GM19238 (cell line): ENCODE measurements around the gene GPR183.

Experiments used
- DNase-seq: peaks from one replicate; pipeline ENCODE4 v3.0.0; 2011; ENCODE audit warnings: low spot score; ENCODE audit not compliant: insufficient read length

GPR183 gene

DNA sequence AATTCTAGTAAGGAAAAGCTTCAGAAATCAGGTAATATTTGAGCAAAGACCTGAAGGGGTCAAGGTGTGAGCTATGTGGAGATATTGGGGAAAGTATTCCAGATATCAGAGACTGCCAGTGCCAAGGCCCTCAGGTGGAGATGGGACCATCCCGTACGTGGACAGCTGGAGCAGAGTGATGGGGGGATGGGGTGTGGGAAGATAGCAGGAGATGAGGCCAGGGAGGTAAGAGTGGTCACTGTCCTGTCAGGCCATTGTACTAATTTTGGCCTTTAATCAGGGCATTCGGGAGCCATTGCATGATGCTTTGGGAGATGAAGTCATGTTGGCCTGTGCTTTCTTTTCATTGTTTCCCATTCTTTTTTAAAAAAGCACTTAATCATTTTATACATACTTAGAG lies 36.0 kb downstream of the GPR183 start:
- DNase-seq, result no peak

DNA sequence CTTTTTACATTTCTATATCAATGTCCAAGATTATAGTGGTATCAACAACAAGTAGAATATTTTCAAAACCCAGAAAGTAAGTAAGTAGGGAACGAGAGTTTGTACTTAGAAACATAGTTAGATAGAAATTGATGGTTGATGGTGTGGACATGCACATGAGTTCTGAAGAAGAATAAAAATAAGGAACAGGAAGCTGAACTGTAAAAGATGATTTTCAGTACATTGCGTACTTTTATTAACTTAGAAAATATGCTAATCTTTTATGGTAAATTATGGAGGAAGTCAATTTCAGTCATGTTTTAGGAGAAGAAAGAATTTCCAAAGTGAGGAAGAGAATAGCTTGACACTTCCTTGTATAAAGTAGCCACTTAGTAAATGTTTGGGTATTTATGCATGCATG lies 36.7 kb downstream of the GPR183 start:
- DNase-seq, result no peak

DNA sequence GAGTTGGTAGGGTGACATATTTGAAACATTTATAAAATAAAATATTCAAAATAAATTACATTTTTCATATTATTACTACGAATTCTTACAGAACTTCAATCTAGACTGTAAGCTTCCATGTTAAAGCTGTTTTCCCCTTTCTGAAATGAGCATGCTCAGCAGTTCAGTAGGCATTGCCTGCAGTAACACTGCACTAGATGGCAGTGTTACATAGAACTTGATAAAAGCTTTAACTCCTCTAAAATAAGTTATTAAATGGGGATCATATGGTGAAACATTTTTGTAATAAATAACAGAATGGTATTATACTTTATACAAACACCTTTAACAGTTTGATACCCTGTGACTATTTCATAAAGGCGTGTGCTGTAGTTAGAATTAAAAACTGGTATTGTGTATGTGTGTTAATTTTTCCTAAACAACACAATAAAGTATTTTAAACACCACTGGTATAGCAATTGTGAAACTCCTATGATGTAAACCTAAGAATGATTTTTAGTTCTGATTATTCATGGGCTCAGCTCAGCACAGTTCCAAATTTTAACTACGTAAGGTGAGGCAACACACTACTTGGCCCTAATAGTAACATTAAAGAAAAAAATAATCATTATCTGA lies 37.5 kb downstream of the GPR183 start:
- no peak for DNase-seq

GRCh38 chr13:99268822-99269221 lies 38.4 kb downstream of the GPR183 start:
- no peak for DNase-seq

DNA sequence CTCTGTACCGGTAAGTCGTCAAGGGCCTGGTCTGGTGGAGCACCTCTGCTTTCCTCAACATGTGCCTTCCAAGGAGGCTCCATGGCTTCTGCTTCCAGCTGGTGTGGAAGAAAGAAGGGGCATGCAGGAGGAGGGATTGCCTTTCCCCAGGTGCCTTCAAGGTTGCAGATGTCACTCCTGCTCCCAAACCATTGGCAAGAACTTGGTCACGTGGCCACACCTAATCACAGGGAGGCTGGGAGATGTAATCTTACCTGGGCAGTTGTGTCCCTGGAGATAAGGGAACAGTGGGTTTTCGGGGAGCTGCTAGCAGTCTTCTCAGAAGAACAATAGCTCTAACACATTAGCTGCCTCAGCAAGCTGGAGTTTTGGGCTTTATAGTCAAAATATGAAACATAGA lies 39.3 kb downstream of the GPR183 start:
- no peak for DNase-seq

- DNase-seq, result no peak
Observed at GRCh38 chr13:99266827-99267226, 40.4 kb downstream of the GPR183 start.

DNA sequence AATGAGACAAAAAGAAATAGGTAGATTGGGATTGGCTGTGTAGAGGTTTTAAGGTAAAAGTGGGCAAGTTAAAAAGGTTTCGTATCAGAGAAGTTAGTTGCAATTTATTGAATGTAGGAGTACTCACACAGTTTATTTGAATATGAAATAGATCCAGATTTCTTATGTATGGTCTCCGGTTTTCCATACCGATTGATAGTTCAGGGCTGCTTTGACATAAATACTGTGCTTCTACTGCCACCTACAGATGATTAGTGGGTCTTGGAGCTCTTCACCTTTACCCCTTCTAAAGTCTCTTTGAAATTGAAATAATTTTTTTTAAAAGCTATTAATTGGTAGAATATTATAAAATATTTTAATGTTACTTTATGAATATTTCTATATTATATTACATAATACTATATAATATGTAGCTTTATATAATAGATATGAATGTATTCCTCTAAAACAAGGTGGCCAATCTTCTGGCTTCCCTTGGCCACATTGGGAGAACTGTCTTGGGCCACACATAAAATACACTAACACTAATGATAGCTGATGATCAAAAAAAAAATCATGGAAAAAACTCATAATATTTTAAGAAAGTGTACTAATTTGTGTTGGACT lies 41.3 kb downstream of the GPR183 start:
- no peak for DNase-seq

DNA sequence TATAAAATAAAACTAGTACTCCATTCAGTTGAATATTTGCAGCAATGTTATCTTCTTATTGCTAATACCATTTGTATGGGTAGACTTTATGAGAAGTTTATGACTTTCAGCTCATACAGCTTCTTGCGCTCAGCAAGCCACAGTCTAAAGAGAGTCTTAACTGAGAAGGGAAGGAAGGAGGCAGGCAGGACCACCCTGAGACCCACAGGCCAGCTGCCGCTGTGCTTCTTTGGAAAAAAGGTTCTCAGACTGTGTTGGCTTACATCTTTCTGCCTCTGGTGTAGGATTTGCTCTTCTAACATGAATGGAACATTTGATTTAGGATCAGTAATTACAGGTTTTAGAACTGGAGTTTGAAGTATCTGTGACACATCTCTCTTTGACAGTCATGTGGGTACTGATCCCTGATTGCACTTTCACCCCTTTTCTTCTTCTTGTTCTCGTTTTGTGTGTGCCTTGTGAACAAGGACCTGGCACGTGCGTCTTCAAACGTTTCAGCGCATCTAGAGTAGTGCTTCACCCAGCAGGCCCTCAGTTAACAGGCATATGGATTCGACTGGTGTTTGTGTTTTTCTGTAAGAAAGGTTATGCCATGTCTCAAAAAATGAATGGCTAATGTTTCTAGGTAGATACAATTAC lies 41.9 kb downstream of the GPR183 start:
- no peak for DNase-seq

DNA sequence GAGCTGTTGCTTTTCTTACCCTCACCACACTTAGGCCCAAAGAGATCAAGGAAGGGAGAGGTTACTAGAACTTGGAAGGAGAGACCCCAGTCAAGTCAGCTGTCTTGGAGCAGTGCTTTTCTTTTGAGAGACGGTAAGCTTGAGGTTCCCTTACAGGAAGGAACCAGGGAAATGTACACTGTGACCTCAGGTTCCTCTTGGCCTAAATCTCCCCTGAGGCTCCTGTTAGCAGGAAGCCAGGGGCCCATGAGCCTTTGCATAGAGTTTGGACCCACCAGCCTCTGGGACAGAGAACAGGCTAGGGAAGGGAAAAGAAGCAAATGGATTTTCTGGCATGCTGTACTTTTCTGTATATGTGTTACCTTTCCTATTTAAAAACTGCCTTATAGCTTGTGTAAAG lies 43.1 kb downstream of the GPR183 start:
- DNase-seq, result no peak

GRCh38 chr13:99263126-99263785 lies 43.9 kb downstream of the GPR183 start:
- DNase-seq, result no peak

DNA sequence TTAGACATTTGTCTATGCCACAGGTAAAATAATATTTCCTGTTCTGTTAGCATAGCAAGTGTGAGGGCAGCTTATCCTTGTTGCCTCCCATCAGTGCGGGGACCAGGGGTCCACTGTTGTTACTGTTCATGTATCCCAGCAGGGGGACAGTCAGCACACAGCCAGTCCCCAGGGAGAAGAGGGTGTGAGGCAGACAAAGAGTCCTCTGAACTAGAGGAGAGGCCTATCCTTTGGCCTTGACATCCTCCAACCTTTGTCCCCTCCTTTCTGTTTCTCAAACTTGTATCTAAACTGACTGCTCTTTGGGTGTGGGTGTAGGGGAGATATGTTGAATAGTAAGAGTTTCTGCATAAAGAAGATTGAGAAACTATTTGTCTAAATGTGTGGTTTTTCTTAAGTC lies 46.1 kb downstream of the GPR183 start:
- no peak for DNase-seq

DNA sequence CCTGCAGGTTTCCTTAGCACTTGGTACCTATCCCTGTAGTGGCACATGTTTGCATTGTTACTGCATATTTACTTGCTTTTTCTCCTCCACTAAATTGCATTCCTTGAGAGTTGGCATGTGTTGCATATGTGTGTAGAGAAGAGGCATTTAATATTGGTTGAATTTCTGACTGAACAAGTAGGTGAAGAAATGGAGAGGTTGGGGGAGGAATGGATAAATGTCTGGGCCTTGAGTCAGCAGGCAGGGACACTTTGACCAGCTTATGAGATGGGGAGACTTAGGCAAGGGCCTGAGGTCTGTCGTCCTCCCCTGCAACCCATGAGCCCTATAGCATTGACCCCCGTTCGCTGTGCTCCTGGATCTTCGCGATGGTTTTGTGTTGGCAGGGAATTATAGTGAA lies 47.0 kb downstream of the GPR183 start:
- DNase-seq, result no peak

DNA sequence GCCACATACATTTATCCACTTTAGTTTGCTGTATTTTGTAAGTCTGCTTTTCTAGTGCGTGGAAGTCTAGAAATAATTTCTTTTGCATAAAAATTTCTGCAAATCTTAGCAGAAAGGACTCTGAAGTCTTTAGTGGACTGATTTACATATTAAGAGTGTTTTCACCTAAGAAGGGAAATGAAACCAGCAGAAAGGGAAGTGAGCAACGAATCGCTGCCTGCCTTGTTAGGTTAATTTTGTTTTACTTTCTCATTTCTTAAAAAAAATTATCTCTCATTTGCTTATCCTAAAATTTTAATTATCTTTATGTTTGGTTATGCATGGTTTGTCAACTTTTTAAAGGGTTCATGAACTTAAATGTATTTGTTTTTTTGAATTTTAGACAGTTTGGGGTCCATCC lies 48.3 kb downstream of the GPR183 start:
- DNase-seq, result peak; percentile 25

GRCh38 chr13:99258210-99258860 lies 48.9 kb downstream of the GPR183 start, which contains the start of gene GPR18:
TSS of gene GPR18 (minus strand) at chr13:99258379. CDS start at chr13:99255872, 2,507 bp downstream.
- DNase-seq, result no peak

GRCh38 chr13:99257291-99257690 lies 49.9 kb downstream of the GPR183 start:
- no peak for DNase-seq

GRCh38 chr13:99256709-99257108 lies 50.5 kb downstream of the GPR183 start:
- DNase-seq, result no peak

DNA sequence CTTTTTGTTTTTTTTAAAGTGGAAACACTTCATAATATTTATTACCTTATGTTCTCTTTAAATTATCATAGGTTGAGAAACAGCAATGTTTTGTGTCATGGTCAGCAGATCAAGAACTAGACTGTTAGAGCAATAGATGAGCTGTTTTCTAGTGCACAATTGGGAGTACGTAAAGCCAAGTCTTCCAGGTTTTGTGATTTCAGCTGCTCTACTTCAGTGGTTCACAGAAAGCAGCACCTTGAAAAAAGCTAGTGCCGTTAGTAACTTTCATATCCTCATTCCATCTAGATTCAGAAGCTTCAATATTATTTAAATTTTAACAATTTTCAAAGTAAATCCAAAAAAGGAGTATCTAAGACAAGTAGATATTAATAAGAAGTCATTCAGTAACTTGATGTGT lies 50.9 kb downstream of the GPR183 start:
- no peak for DNase-seq

GRCh38 chr13:99255271-99255670 lies 51.9 kb downstream of the GPR183 start:
- no peak for DNase-seq

DNA sequence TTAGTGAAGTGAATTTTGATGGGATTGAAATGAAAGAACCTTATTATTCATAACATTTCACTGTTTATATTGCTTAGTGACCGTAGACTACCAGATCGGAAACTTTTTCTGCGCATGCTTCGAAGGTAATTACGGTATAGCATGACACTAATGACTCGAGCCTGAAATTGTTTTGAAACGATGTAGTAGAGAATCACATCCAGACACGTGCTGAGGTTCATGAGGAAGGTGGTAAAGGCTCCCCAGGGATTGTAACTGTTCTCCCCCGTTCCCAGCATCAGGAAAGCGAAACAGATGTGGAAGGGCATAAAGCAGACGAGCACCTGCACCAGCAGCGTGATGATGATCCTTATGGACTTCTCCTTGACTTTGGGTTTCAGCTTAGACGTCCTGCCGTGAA lies 52.4 kb downstream of the GPR183 start:
- DNase-seq, result no peak

GRCh38 chr13:99251921-99252320 lies 55.3 kb downstream of the GPR183 start:
- DNase-seq, result no peak

DNA sequence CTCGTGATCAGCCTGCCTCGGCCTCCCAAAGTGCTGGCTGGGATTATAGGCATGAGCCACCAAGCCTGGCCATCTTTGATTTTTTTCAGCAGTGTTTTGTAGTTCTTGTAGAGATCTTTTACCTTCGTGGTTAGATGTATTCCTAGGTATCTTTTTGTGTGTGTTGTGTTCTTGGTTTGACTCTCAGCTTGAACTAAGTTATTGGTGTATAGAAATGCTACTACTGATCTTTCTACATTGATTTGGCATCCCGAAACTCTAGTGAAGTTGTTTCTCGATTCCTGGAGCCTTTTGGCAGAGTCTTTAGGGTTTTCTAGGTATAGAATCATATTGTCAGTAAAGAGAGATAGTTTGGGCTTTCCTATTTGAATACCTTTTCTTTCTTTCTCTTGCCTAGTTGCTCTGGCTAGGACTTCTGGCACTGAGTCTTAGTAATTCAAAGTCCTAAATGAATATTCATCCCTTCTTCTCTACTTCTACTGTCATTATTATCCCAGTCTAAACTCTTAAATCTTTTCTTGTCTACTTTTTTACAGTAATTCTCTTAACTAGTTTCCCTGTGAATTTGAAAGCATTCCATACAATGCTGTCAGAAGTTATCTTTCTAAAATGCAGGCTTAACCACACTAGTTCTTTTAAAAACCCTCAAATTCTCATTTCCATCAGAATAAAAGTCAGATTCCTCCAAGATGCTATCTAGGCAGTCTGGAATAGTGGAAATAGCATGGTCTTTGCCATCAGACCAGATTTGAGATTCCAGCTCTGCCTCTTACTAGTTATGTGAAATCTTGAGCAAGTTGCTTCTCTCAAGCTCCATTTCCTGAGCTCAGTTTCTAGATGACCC lies 56.0 kb downstream of the GPR183 start:
- DNase-seq, result no peak
